HepG2 (cell line): Measurements from ENCODE around the gene TAOK3. TPM values are rescaled to one million over a fixed set of nuclear protein-coding genes. Genes with fewer than 3 reads are reported as not detected.

Source experiments
- BHLHE40 ChIP-seq: IDR thresholded peaks from 2 replicates; pipeline ENCODE4 v1.6.1; 2011; ENCODE audit warnings: low read length, improper control_type of control experiment
- CHD4 ChIP-seq: fragments of 200-600 bp; sonication (generic); IDR thresholded peaks from 2 replicates; pipeline ENCODE4 v1.7.0; 2017; ENCODE audit warnings: mild to moderate bottlenecking, low read length, borderline replicate concordance
- CSRNP1 ChIP-seq: sonication (generic); formaldehyde crosslinking; IDR thresholded peaks from 2 replicates; pipeline ENCODE4 v1.8.1; 2023; ENCODE audit warnings: mild to moderate bottlenecking, missing genetic modification reagents
- FOXP1 ChIP-seq, 2 experiments: fragments of 450-650 bp in 1 of 2; IDR thresholded peaks; 2 replicates each; pipeline ENCODE4 v1.6.1; 2017 to 2018; ENCODE audit warnings: antibody characterized with exemption in 1 of 2
- NRL ChIP-seq: sonication (generic); formaldehyde crosslinking; IDR thresholded peaks from 2 replicates; pipeline ENCODE4 v1.5.0; 2020; ENCODE audit warnings: missing genetic modification reagents, mild to moderate bottlenecking, moderate library complexity, borderline replicate concordance
- YEATS4 ChIP-seq: sonication (generic); formaldehyde crosslinking; IDR thresholded peaks from 2 replicates; pipeline ENCODE4 v1.4.0; 2020; ENCODE audit warnings: missing genetic modification reagents, borderline replicate concordance
- ZFX ChIP-seq: sonication (generic); formaldehyde crosslinking; IDR thresholded peaks from 2 replicates; pipeline ENCODE4 v1.4.0; 2020; ENCODE audit warnings: mild to moderate bottlenecking, low read depth, missing genetic modification reagents, moderate library complexity
- ZFY ChIP-seq: sonication (generic); formaldehyde crosslinking; IDR thresholded peaks from 2 replicates; pipeline ENCODE4 v1.4.0; 2020; ENCODE audit warnings: missing genetic modification reagents
- ZHX1 ChIP-seq: sonication (generic); formaldehyde crosslinking; IDR thresholded peaks from 2 replicates; pipeline ENCODE4 v1.8.1; 2022; ENCODE audit warnings: low read depth, mild to moderate bottlenecking, missing genetic modification reagents
- ZNF142 ChIP-seq: sonication (generic); formaldehyde crosslinking; IDR thresholded peaks from 2 replicates; pipeline ENCODE4 v1.4.0; 2020; ENCODE audit warnings: missing genetic modification reagents
- ZNF605 ChIP-seq: sonication (generic); formaldehyde crosslinking; IDR thresholded peaks from 2 replicates; pipeline ENCODE4 v1.8.0; 2022; ENCODE audit warnings: mild to moderate bottlenecking, missing genetic modification reagents
- ZNF782 ChIP-seq: sonication (generic); formaldehyde crosslinking; IDR thresholded peaks from 2 replicates; pipeline ENCODE4 v1.4.0; 2020; ENCODE audit warnings: missing genetic modification reagents, mild to moderate bottlenecking, borderline replicate concordance
- polyA plus RNA-seq, 8 experiments: library from polyadenylated mRNA; depleted of rRNA in 3 of 8; stranded (reverse) in 7 of 8; unstranded in 1 of 8; fragments of >200 nt; fragmentation: Illumina TruSeq in 4 of 8; extraction: Trizol in 4 of 8; gene quantifications; 2 replicates each; pipeline versions ENCODE4 v1.2.1 to v1.2.3, GENCODE V29; 2011 to 2016; ENCODE audit warnings: low read depth in 4 of 8, missing spikeins in 1 of 8, mixed read lengths in 1 of 8; ENCODE audit not compliant: insufficient read depth in 1 of 8
- total RNA-seq, 5 experiments: library from RNA; depleted of rRNA; stranded (reverse); fragments of >200 nt; fragmentation: Illumina TruSeq; extraction: Trizol; gene quantifications; 2 replicates each; pipeline ENCODE4 v1.2.3, GENCODE V29; 2016; ENCODE audit warnings: low read depth in 1 of 5
- TF ChIP-seq, protein P1 (sequence below): IDR thresholded peaks from 2 replicates; pipeline ENCODE4 v1.4.0; 2020; ENCODE audit warnings: mild to moderate bottlenecking, missing genetic modification reagents

The TAOK3 gene
- total and polyA plus RNA-seq, 2 of the 13 experiments (the other 11 are each of a cell fraction or from before 2014, with no cell fraction given) = 10.4 to 12.3 TPM

DNA sequence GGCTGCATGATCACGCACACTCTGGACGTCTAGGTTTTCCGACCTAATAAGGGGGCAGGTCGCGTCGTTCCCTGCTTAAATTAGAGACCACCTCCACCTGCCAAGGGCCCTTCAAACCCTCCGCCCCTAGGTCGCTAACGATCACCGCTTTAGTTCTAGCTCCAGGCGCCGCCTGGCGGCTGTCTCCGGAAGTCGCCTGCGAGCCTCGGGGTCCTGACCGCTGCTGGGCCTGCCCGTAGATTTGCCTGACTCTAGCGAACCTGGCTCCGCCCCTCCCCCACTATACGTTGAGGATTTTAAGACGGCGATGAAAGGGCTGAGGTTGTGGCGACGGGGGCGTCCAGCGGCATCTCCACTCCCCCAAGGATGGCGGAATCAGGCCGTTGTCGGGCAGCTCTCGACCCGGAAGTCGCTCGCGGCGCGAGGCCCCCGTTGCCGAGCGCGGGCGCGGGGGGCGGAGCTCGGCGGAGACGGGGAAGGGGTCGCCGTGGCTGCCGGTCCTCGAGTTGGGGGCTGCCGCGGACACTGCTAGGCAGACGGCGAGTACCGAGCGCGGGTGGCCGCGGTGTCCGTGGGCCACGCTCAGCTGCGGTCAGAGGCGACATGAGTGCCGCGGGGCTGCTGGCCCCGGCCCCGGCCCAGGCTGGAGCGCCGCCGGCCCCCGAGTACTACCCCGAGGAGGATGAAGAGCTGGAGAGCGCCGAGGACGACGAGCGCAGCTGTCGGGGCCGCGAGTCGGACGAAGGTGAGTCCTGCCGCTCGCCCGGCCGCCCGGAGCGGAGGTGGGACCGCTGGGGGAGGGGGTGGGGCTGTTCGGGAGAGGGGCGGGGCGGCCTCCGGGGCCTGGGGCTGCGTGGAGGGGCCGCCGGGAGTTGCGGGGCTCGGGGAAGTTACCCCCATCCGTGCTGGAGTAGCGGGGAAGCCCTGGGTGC, 3.6 kb upstream of the TAOK3 start, which contains the start of gene SUDS3 (continued):
- TF ChIP-seq CSRNP1 (CRISPR knock-in tag) (no peak), ZNF782 (no peak), FOXP1 (IDR thresholded peaks at IDR 0.05) (no peak), FOXP1 (CRISPR knock-in tag; IDR thresholded peaks at IDR 0.05) (no peak), ZNF605 (peak; percentile 93), ZFX (peak; percentile 77), ZFY (CRISPR knock-in tag) (peak; percentile 76), BHLHE40 (no peak), CHD4 (no peak), ZHX1 (CRISPR knock-in tag) (0 out of 2 replicates have a peak, but pooled peaks have one; percentile 36), ZNF142 (CRISPR knock-in tag) (peak; percentile 19; the same call in 1 of the 2 replicates), YEATS4 (CRISPR knock-in tag) (peak; percentile 59; the same call in 1 of the 2 replicates), NRL (peak; percentile 88; the same call in 1 of the 2 replicates)
- TF ChIP-seq, protein P1, sequence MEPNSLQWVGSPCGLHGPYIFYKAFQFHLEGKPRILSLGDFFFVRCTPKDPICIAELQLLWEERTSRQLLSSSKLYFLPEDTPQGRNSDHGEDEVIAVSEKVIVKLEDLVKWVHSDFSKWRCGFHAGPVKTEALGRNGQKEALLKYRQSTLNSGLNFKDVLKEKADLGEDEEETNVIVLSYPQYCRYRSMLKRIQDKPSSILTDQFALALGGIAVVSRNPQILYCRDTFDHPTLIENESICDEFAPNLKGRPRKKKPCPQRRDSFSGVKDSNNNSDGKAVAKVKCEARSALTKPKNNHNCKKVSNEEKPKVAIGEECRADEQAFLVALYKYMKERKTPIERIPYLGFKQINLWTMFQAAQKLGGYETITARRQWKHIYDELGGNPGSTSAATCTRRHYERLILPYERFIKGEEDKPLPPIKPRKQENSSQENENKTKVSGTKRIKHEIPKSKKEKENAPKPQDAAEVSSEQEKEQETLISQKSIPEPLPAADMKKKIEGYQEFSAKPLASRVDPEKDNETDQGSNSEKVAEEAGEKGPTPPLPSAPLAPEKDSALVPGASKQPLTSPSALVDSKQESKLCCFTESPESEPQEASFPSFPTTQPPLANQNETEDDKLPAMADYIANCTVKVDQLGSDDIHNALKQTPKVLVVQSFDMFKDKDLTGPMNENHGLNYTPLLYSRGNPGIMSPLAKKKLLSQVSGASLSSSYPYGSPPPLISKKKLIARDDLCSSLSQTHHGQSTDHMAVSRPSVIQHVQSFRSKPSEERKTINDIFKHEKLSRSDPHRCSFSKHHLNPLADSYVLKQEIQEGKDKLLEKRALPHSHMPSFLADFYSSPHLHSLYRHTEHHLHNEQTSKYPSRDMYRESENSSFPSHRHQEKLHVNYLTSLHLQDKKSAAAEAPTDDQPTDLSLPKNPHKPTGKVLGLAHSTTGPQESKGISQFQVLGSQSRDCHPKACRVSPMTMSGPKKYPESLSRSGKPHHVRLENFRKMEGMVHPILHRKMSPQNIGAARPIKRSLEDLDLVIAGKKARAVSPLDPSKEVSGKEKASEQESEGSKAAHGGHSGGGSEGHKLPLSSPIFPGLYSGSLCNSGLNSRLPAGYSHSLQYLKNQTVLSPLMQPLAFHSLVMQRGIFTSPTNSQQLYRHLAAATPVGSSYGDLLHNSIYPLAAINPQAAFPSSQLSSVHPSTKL (CRISPR knock-in tag) = peak; percentile 39; the same call in 1 of the 2 replicates
